GM19043 (cell line): ENCODE results near the gene CD160.

ENCODE experiments used
- ATAC-seq: cut with Tn5 transposase; IDR thresholded peaks from one replicate; pipeline ENCODE4 v1.9.1; 2021; ENCODE audit warnings: low read depth; ENCODE audit not compliant: unreplicated experiment

Gene CD160

GRCh38 chr1:145788580-145788979 lies 69.3 kb downstream of the CD160 start:
- ATAC-seq, result no peak
